ENCODE measurements around the gene APBA3.

DNA sequence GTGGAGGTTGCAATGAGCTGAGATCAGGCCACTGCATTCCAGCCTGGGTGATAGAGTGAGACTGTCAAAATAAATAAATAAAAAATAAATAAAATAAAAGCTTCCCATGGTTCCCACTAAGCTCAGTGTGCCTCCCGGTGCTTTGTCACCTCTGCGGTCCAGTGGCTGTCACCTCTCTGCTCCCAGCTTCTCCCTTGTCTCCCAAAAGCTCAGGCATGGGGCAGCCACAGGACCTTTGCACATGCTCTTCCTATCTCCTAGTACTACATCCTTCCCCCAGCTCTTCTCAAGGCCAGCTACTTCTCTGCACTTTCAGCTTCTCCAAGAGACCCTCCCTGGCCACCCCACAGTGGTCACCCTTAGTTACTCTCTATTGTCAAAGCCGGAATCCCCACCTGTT lies 32.3 kb upstream of the APBA3 start:
- TF ChIP-seq, protein P1, sequence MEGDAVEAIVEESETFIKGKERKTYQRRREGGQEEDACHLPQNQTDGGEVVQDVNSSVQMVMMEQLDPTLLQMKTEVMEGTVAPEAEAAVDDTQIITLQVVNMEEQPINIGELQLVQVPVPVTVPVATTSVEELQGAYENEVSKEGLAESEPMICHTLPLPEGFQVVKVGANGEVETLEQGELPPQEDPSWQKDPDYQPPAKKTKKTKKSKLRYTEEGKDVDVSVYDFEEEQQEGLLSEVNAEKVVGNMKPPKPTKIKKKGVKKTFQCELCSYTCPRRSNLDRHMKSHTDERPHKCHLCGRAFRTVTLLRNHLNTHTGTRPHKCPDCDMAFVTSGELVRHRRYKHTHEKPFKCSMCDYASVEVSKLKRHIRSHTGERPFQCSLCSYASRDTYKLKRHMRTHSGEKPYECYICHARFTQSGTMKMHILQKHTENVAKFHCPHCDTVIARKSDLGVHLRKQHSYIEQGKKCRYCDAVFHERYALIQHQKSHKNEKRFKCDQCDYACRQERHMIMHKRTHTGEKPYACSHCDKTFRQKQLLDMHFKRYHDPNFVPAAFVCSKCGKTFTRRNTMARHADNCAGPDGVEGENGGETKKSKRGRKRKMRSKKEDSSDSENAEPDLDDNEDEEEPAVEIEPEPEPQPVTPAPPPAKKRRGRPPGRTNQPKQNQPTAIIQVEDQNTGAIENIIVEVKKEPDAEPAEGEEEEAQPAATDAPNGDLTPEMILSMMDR (conservative IDR thresholded peaks at IDR 0.05; ENCODE audit: low read depth in 2 of 2) = no peak
- TF ChIP-seq ZNF331 (CRISPR knock-in tag; IDR thresholded peaks at IDR 0.05; ENCODE audit: low read depth) (no peak), JUNB (IDR thresholded peaks at IDR 0.05; ENCODE audit: unreplicated experiment) (no peak), CREB1 (CRISPR knock-in tag; IDR thresholded peaks at IDR 0.05; ENCODE audit: low read depth) (no peak), EZH2 (IDR thresholded peaks at IDR 0.05; ENCODE audit: low read depth, unreplicated experiment) (no peak), POLR2AphosphoS5 (IDR thresholded peaks at IDR 0.05; ENCODE audit: low read depth) (no peak), EZH2phosphoT487 (IDR thresholded peaks at IDR 0.05; ENCODE audit: unreplicated experiment) (no peak), NANOG (IDR thresholded peaks at IDR 0.05; ENCODE audit: borderline replicate concordance) (no peak), ZNF114 (CRISPR knock-in tag; IDR thresholded peaks at IDR 0.05) (no peak)
- TF ChIP-seq, protein P2, sequence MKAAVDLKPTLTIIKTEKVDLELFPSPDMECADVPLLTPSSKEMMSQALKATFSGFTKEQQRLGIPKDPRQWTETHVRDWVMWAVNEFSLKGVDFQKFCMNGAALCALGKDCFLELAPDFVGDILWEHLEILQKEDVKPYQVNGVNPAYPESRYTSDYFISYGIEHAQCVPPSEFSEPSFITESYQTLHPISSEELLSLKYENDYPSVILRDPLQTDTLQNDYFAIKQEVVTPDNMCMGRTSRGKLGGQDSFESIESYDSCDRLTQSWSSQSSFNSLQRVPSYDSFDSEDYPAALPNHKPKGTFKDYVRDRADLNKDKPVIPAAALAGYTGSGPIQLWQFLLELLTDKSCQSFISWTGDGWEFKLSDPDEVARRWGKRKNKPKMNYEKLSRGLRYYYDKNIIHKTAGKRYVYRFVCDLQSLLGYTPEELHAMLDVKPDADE (IDR thresholded peaks at IDR 0.05) = no peak
- TF ChIP-seq, protein P3, sequence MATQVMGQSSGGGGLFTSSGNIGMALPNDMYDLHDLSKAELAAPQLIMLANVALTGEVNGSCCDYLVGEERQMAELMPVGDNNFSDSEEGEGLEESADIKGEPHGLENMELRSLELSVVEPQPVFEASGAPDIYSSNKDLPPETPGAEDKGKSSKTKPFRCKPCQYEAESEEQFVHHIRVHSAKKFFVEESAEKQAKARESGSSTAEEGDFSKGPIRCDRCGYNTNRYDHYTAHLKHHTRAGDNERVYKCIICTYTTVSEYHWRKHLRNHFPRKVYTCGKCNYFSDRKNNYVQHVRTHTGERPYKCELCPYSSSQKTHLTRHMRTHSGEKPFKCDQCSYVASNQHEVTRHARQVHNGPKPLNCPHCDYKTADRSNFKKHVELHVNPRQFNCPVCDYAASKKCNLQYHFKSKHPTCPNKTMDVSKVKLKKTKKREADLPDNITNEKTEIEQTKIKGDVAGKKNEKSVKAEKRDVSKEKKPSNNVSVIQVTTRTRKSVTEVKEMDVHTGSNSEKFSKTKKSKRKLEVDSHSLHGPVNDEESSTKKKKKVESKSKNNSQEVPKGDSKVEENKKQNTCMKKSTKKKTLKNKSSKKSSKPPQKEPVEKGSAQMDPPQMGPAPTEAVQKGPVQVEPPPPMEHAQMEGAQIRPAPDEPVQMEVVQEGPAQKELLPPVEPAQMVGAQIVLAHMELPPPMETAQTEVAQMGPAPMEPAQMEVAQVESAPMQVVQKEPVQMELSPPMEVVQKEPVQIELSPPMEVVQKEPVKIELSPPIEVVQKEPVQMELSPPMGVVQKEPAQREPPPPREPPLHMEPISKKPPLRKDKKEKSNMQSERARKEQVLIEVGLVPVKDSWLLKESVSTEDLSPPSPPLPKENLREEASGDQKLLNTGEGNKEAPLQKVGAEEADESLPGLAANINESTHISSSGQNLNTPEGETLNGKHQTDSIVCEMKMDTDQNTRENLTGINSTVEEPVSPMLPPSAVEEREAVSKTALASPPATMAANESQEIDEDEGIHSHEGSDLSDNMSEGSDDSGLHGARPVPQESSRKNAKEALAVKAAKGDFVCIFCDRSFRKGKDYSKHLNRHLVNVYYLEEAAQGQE (IDR thresholded peaks at IDR 0.05; ENCODE audit: unreplicated experiment) = no peak

Data from GM23338 (cell line).